ENCODE results near the gene MXRA8.

The MXRA8 gene

DNA sequence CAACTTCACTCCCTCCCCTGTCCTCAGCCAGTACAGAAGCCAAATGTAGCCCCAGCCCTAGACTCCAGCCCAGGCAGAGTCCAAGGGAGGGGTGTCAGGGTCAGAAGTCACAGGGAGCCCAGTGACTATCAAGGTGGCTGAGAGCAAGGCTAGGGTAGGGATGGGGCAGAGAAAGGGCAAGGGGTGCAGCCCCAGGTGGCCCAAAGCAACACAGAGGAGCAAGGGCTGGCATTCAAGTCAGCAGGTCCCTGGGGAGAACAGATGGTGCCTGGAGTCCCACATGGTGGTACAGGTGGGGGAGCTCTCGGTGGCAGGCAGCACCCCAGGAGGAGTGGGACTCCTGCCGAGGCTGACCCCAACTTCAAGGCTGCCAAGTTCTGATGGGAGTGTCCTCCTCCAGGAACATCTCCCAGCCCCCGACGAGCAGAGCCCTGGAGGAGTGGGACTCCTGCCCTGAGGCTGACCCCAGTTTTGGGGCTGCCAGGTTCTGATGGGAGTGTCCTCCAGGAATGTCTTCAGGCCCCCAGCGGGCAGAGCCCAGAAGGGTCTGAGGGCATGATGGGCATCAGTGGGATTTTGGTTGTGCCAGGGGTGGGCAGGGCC lies 5.5 kb downstream of the MXRA8 start:
- in situ Hi-C loops (cut with HindIII; ENCODE audit: low sequenced_read_pairs) = no loop called here

DNA sequence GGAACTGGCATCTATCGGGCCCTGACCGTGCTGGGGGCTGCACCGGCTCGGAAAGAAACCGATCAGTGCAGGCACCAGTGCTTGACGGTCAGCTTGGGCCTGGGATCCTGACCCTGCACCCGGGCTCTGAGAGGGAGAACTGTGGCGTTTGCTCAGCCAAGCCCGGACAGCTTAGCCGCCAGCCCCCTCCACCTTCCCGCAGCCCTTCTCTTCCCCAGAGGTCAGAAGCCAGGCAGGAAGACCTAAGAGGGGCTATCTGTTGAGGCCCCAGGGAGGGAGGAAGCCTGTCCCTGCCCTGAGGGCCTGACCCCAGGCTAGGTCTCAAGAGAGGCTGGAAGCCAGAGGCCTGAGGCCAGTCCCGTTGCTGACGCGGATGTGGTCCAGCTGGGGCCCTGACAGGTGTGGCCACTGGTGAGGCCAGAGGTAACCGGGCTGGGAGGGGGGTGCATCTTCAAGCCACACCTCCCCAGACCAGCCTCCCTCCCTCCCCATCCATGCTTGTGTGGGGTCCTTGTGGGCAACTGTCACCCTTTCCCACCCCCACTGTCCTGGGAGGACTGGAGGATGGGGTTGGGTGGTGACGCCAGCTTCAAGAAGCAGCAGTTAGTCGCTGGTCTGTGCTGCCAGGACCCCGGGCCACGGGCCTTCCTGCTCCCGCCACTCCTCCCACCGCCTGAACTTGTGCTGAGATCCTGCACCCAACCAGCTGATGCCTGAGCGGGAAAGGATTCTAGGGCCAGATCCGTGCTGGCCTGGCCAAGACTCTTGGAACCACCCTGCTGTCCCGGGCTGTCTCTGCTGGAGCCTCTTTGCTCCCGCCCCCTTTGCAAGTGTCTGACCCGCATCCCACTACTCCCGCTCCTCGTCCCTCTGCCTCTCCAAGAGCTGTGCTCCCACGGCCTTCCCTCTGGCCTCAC lies 6.6 kb downstream of the MXRA8 start:
- in situ Hi-C loops (cut with HindIII; ENCODE audit: low sequenced_read_pairs) = no loop called here

DNA sequence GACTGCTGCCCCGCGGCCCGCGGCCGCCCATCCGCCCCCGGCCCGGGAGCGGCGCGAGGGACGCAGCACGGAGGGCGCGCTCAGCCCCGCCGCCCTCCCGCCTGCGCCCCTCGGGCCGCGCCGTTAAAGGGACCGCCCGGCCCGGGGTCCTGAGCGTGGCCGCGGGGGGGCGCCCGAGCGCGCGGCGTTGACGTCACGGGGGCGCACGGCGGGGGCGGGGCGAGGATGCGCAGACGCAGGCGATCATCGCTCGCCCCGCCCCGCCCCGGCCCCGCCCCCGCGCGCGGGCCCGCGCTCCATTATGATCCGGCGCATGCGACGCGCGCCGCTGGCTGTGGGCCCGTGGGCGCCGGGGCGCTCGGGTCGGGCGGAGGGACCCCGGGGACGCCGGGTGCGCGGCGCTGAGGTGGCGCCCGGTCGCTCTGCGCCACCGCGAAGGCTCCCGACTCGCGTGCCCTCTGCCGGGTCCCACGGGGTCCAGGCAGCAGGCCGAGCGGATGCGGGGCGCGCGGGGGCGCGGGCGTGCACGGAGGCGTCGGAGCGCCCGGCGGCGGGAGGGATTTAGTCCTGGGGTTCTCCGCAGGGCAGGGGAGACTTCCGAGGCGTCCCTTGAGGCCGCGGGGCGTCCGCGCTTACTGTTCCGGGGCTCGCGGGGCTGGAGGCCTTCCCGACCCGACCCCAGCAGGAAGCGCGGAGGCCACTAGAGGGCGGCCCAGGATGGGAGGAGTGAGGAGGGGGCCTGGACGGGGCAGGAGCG lies 8.9 kb downstream of the MXRA8 start, which contains the start of gene DVL1:
Gene DVL1 (minus strand): TSS at position 163 of the 757 bp plus-strand sequence. CDS start 353 bp downstream, outside the sequence.
- in situ Hi-C loops (cut with HindIII; ENCODE audit: low sequenced_read_pairs) = no loop called here

DNA sequence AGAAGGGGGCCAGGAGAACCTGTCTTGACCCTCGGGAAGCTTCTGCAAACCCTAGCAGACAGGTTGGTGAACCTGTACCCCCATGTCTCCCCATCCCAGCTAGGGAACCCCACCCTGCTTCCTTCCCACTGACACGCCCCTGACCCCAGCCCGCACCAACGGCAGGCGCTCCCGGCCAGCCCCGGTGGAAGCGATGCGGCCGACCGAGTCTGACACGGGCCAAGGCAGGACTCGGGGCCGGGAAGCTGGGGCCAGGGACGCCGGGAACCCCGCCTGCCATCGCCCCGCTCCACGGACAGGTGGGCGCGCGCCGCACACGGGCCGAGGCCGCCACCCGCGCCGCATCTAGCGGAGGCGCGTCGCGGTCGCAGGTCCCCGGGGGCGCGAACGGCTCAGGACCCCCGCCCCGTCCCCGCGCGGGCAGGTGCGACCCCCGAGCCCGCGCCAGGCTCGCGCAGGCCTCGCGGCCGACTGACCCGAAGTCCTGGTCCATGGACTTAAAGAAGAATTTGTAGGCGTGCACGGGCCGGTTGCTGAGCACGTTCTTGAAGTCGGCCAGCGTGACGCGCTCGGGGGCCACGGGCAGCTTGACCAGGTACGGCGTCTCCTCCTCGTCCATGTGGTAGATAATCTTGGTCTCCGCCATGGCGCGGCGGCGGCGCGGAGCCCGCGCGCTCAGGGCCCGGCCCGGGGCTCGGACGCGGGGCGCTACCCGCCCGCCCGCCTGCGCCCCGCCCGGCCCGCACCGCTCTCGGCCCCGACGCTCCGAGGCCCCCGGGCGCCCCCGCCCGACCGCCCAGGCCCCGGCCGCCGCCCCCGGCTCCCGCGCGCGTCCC lies 9.7 kb downstream of the MXRA8 start:
- in situ Hi-C loops (cut with HindIII; ENCODE audit: low sequenced_read_pairs) = no loop called here

DNA sequence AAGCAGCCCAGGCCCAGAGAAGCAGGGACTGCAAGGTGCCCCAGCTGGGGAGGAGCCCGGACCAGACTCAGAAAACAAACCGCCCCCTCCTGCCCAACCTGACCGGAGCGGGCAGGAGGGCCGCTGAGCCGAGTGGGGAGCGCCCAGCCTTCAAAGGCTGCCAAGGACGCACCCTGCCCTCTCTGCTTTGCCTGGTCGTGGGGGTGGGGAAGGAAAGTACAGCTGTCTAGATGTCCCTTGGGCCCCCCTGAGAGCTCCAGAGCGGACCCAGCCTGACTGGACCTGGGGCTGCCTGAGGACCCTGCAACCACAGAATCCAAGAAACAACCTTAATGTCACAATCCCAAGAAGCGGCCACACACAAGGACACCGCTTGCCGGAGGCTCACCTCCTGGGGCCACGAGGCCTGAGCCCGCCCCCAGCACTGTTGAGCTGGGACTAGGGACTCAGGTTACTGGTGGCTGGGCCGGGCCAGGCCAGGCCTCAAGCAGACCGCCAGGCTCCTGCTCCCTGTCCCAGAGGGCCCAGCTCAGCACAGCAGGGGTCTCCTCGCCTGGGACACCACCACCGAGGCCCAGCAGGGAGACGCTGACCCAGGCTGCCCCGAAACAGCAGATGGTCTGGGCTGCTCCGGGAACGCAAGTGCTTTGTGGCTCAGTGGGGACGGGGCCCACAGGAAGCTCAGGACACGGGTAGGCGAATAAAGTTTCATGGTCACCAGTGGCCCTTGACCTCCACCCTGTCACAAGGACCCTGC lies 10.5 kb downstream of the MXRA8 start:
- in situ Hi-C loops (cut with HindIII; ENCODE audit: low sequenced_read_pairs) = no loop called here

DNA sequence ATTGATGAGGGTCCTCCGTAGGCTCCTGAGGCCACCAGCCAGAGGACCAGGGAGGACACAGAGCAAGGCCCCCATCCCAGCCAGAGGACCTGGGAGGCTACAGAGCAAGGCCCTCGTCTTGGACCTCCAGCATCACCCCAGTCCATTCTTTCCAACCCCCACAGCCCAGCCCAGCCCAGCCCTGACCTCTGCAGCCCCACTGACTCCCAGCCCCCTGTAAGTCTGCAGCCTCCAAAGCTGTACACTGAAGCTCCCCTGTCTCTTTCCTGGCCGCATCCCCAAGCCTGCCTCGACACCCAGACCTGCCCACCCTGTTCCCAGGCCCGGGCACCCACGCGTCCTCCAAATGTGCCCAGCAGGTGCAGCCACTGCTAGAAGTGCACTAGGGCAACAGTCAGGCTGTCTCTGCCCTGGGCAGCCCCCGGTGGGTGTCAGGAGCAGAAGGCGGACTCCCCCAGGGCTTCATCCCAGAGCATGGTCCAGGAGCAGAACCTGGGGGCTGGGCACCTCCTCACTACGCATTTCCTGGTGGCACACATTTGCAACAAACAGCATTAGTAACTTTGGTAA lies 11.2 kb downstream of the MXRA8 start:
- in situ Hi-C loops (cut with HindIII; ENCODE audit: low sequenced_read_pairs) = no loop called here

DNA sequence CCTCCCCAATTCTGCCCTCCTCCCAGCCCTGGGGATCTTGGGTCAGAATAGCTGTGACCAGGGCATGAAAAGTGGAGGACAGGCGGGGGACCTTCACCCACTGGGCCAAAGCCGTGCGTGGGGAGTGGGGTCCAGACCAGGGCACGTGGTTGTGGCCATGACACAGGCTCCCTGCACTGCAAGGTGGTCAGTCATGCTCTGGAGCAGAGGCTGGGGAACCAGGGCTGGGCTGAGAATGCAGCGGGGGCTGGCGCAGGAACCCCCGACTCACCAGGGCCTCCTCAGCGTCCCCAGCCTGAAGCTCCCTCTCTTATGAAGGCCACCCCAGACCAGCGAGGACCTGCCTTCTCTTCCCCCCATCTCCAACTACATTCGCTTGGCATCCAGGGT lies 11.9 kb downstream of the MXRA8 start:
- in situ Hi-C loops (cut with HindIII; ENCODE audit: low sequenced_read_pairs) = no loop called here

DNA sequence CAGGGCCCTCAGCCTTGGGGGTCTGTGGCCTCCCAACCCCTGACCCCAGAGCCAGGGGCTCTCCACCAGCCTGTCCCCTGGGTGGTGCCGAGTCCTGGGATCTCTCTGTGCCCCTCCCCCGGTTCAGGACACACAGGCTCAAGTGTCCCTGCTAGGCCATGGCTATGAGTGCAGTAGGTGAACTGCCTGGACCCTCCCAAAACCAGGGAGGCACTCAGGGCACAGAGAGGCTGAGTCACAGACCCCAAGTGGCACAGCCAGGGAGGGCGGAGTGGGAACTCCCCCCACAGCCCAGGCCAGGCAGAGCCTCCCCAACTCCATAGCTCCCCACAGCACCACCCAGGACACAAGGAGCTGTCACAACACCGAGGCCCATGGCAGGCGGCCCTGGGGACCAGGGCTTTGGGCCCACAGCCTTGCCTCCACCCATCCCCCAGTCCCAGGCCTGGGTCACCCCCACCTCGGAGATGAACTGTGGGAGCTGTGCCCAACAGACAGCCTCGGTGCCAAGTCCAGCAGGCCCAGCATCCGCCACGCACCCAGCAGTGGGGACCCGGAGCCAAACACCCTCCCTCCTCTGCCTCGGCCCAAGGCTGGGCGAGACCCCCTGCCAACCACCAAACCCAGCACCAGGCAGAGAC lies 12.4 kb downstream of the MXRA8 start:
- in situ Hi-C loops (cut with HindIII; ENCODE audit: low sequenced_read_pairs) = no loop called here

DNA sequence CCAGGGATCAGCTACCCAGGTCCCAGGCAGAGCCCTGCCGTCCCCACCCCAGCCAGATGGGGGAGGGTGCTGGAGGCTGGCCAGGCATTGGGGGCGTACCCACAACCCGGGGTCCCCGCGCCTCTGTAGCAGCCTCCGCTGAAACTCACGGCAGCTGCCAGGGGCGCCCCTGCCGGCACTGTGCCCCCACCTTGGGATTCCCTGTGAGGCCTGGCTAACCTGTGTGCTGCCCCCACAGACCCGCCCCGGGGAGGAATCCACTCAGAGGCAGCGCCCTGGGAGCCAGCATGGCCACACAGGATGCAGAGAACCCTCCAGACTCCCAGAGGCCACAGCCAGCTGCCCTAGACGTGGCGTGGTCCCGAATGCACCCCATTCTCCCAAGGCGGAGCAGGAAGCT lies 13.0 kb downstream of the MXRA8 start:
- in situ Hi-C loops (cut with HindIII; ENCODE audit: low sequenced_read_pairs) = no loop called here

DNA sequence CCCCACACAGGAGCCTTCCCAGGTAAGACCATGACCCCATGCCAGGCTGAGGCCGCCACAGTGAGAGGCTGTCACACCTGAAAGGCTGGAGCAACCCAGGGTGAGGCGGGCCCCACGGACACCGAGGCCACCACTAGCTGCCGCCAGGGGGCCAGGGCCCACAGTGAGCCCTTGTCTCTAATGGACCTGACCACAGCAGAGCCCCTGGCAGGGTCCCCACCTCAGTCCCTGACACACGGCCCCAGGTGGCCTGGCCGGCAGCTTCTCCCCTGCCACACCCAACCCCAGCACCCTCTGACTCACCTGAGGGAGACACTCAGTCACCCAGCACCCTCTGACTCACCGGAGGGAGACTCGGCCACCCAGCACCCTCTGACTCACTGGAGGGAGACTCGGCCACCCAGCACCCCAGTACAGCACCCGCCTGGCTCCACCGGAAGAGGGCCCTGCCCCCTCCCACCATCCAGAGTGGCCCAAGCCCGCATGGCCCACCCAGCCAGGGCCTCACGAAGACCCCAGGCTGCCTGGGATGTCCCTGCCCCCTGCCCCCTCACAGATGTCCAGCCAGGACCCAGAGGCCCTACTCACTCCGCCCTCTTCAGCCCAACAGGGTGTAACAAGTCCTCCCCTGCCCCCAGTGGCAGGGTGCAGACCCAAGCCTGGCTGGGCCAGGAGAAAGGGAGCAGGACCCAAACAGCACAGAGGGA lies 13.5 kb downstream of the MXRA8 start:
- in situ Hi-C loops (cut with HindIII; ENCODE audit: low sequenced_read_pairs) = no loop called here

DNA sequence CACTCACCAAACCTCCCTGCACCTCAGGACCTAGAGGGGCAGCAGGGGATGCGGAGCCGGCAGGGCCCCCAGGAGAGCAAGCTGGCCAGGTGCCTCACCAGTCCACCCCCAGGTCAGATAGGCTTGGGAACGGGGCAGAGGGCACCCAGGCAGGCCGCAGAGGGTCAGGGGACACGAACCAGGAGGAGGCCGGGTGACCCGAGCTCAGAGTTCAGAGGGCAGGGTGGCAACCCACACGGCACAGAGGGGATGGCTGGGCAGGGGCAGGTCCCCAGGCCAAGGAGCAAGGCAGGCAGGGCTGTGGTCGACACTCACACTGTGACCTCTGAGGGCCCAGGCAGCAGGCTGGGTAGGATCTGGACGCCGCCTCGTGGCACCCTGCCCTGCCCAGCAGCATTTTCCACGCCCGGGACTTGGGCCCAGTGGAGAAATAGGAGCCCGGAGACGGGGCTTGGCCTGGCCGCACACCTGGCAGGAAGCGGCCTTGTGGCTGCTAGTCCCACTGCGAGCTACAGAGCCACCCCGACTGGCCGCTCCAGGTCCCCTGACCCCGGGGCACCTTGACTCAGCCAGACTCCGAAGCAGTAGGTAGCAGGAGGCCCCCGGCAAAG lies 14.4 kb downstream of the MXRA8 start:
- in situ Hi-C loops (cut with HindIII; ENCODE audit: low sequenced_read_pairs) = no loop called here

DNA sequence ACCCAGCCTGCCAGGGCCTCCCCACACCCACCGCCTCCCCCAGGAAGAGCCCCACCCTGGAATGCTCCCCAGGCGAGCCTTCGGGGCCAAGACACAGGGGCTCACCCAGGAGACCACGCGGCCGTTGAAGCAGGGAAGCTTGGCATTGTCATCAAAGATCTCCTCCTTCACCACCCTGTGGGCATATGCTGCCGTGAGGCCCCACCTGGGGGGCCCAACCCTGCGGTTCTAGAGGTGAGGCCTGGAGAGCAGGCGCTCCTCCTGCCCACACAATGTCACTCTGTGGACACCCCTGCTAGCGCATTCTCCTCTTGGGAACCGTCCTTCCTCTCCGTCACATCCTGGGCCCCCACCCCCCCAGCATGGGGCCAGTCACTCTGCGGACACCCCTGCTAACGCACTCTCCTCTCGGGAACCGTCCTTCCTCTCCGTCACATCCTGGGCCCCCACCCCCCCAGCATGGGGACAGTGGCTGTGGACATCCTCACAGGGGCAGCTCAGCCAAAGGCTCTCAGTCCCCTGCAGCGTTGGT lies 15.7 kb downstream of the MXRA8 start:
- in situ Hi-C loops (cut with HindIII; ENCODE audit: low sequenced_read_pairs) = no loop called here

DNA sequence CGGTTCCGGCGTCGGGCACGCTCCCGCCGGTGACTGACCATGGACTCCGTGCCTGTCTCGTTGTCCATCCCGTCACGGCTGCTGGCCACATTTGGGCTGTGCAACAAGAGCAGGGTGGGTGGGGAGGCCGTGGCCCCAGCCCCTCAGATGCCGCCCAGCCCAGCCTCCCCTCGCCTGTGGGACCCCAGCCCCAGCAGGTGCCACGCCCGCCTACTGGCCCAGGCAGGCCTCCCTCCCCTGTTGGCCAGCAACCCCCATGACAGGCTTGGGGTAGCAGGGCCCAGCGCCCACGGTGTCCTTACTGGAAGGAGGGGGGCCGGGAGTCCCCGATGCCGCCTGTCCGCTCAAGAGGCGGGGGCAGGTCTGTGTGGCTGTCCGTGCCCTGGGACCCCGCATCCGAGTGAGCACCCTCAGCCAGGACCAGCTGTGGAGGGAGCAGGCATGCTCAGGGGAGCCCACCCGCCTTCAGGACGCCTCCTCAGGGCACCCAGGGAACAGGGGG lies 16.2 kb downstream of the MXRA8 start:
- in situ Hi-C loops (cut with HindIII; ENCODE audit: low sequenced_read_pairs) = no loop called here

DNA sequence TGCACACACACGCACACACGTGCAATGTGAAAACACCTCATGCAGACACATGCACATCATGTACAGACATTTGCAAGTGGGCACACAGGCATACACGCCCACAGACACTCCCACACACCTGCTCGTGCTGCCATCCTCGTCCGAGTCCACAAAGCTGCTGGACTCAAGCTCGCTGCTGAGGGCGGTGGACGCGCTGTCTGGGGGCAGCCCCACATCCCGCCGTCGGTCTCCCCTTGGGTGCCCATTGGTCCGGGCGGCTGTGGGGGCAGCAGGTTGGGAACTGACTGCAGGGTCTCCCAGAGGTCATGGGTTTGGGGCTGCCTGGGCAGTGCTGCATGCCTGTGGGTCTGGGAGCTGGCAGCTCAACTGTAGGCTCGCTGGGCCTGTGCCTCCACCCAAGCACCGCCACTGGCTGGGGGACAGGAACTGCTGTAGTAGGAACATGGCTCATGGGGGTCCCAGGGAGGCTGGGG lies 16.8 kb downstream of the MXRA8 start:
- in situ Hi-C loops (cut with HindIII; ENCODE audit: low sequenced_read_pairs) = no loop called here

DNA sequence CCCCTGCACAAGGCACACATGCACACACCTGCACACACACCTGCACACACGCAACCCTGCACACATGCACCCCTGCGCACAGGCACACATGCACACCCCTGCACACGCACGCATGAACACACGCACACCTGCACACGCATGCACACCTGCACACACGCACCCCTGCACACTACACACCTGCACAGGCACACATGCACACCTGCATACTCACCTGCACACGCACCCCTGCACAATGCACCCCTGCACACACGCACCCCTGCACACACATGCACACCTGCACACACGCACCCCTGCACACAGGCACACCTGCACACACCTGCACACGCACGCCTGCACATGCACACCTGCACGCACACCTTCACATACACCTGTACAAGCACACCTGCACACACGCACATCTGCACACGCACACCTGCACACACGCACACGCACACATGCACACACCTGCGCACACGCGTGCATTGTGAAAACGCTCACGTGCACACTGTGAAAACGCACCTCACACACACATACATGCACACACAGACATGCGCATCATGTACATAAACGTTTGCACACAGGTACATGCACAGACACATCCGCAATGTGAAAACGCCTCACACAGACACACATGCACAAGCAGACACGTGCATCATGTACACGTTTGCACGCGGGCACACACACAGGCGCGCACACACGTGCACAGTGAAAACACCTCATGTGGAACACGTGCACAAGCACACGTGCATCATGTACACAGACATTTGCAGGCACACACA lies 17.4 kb downstream of the MXRA8 start:
- in situ Hi-C loops (cut with HindIII; ENCODE audit: low sequenced_read_pairs) = no loop called here

DNA sequence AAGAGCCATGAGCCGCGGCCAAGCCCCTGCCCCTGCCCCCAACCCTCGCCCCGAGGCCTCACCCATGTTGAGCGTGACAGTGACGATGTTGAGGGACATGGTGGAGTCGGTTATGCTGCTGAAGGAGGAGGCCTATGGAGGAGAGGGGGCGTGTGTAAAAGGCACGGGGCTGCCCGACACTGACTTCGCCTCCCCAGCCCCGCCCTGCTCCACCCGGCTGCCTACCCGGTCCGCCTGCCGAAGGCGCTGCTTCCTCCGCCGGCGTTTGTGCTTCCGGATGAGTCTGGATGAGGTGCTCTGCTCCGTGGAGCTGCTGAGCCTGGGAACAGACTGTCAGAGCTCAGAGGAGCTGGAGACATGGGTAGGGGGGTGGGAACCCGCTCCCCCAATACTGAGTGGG lies 18.2 kb downstream of the MXRA8 start:
- in situ Hi-C loops (cut with HindIII; ENCODE audit: low sequenced_read_pairs) = no loop called here

DNA sequence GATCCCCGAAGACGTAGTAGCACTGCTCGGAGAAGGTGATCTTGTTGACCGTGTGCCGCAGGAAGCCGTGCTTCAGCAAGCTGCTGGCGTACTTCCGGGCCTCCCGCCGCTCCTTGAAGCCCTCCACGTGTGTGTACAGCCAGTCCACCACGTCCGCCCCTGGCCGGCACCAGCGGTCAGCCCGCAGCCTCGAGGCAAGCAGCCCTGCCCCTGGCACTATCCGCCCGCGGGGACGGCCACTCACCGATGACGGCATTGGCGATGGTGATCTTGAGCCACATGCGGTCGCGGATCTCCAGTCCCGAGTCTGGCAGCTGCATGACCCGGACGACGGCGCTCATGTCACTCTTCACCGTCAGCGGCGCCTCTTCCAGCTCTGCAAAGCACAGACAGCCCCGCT lies 20.1 kb downstream of the MXRA8 start:
- in situ Hi-C loops (cut with HindIII; ENCODE audit: low sequenced_read_pairs) = no loop called here
